ENCODE data around the gene VWC2.

The VWC2 gene

DNA sequence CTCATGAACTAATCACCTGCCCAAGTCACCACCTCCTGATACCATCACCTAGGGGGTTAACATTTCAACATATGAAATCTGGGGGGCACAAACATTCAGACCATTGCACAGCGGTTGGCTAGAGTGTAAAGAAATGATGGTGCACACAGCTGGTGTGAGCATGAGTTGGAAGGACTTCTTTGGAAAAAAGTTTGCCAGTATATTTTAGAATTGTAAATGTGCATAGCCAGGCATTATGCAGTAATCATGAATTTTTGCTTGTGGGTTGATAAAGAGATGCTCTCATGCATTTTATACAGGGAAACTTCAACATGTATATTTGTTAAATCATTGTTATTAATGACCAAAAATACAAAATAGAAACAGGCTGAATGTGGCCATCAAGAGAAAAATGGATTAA is 100.0 kb downstream of the VWC2 start:
- Histone ChIP-seq H3K27me3 (ENCODE audit: control insufficient read depth in 5 of 5, insufficient read depth in 4 of 5, low read length in 5 of 5) (no peaks in the 10 kb centered on the region), H3K9me3 (ENCODE audit: control insufficient read depth in 5 of 5, low read length in 5 of 5) (peaks cover 0 to 5% (median 0%) of the 10 kb centered on the region in 5 donors), H3K4me1 (ENCODE audit: control insufficient read depth in 5 of 5, insufficient read depth in 5 of 5, low read length in 5 of 5) (no peaks in the 10 kb centered on the region), H3K4me3 (ENCODE audit: low read depth in 1 of 5, low read length in 5 of 5) (no peak overlapping the region), H3K27ac (ENCODE audit: low read depth, low read length) (no peak overlapping the region), H3K9ac (ENCODE audit: low read length in 5 of 5) (no peak overlapping the region), H3K36me3 (ENCODE audit: control insufficient read depth in 5 of 5, insufficient read depth in 5 of 5, low read length in 5 of 5) (no peaks in the 10 kb centered on the region)

DNA sequence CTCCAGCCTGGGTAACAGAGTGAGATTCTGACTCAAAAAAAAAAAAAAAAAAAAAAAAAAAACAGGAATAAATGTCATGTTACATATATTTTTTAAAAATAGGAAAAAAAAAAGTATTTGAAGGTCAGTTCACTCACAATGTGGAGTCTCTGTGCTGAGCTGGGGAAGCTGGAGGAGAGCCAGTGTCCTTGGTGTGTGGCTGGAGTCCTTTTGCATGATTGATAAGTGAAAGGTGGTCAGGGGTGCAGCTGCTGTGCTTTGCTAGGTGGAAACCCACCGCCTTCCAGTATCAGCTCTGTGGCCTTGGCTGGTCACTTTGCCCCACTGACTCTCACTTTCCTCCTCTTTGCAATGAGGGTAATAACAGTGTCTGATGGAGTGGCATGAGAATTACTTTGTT is 101.9 kb downstream of the VWC2 start:
- Histone ChIP-seq H3K27me3 (ENCODE audit: control insufficient read depth in 5 of 5, insufficient read depth in 4 of 5, low read length in 5 of 5) (no peaks in the 10 kb centered on the region), H3K4me3 (ENCODE audit: low read depth in 1 of 5, low read length in 5 of 5) (no peak overlapping the region), H3K27ac (ENCODE audit: low read depth, low read length) (no peak overlapping the region), H3K36me3 (ENCODE audit: control insufficient read depth in 5 of 5, insufficient read depth in 5 of 5, low read length in 5 of 5) (no peaks in the 10 kb centered on the region), H3K9ac (ENCODE audit: low read length in 5 of 5) (no peak overlapping the region), H3K4me1 (ENCODE audit: control insufficient read depth in 5 of 5, insufficient read depth in 5 of 5, low read length in 5 of 5) (no peaks in the 10 kb centered on the region), H3K9me3 (ENCODE audit: control insufficient read depth in 5 of 5, low read length in 5 of 5) (peaks cover 0 to 5% (median 0%) of the 10 kb centered on the region in 5 donors)

DNA sequence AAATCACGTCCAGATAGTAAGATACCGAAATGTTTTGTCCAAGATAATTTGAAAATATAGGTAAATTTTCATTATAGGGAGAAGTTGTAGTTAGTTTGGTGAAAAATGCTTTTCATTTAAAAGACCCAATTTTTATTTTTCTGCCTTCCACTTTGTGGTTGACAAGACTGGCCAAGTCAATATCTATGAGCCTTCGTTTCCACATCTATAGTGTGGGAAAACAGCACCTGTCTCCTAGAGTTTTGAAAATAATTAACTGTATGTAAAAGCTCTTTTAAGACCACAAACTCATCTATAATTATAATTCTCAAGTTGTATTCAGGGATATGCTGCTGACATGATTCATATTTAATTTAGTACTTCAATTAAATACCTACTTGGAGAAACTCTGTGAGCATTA is 102.8 kb downstream of the VWC2 start:
- Histone ChIP-seq H3K4me3 (ENCODE audit: low read depth in 1 of 5, low read length in 5 of 5) (no peak overlapping the region), H3K27ac (ENCODE audit: low read depth, low read length) (no peak overlapping the region), H3K9ac (ENCODE audit: low read length in 5 of 5) (no peak overlapping the region), H3K4me1 (ENCODE audit: control insufficient read depth in 5 of 5, insufficient read depth in 5 of 5, low read length in 5 of 5) (no peaks in the 10 kb centered on the region), H3K9me3 (ENCODE audit: control insufficient read depth in 5 of 5, low read length in 5 of 5) (no peaks in the 10 kb centered on the region), H3K27me3 (ENCODE audit: control insufficient read depth in 5 of 5, insufficient read depth in 4 of 5, low read length in 5 of 5) (no peaks in the 10 kb centered on the region), H3K36me3 (ENCODE audit: control insufficient read depth in 5 of 5, insufficient read depth in 5 of 5, low read length in 5 of 5) (no peaks in the 10 kb centered on the region)

- Histone ChIP-seq H3K27me3 (ENCODE audit: control insufficient read depth in 5 of 5, insufficient read depth in 4 of 5, low read length in 5 of 5) (no peaks in the 10 kb centered on the region), H3K27ac (ENCODE audit: low read depth, low read length) (no peak overlapping the region), H3K36me3 (ENCODE audit: control insufficient read depth in 5 of 5, insufficient read depth in 5 of 5, low read length in 5 of 5) (no peaks in the 10 kb centered on the region)
These were observed 104.7 kb downstream of the VWC2 start for GRCh38 chr7:49878089-49878488.

GRCh38 chr7:49878627-49879026 is 105.2 kb downstream of the VWC2 start:
- Histone ChIP-seq H3K36me3 (ENCODE audit: control insufficient read depth in 5 of 5, insufficient read depth in 5 of 5, low read length in 5 of 5) (no peaks in the 10 kb centered on the region), H3K9me3 (ENCODE audit: control insufficient read depth in 5 of 5, low read length in 5 of 5) (no peaks in the 10 kb centered on the region), H3K27ac (ENCODE audit: low read depth, low read length) (no peak overlapping the region), H3K4me3 (ENCODE audit: low read depth in 1 of 5, low read length in 5 of 5) (no peak overlapping the region), H3K27me3 (ENCODE audit: control insufficient read depth in 5 of 5, insufficient read depth in 4 of 5, low read length in 5 of 5) (peaks cover 0 to under 1% (median 0%) of the 10 kb centered on the region in 5 donors), H3K4me1 (ENCODE audit: control insufficient read depth in 5 of 5, insufficient read depth in 5 of 5, low read length in 5 of 5) (no peaks in the 10 kb centered on the region), H3K9ac (ENCODE audit: low read length in 5 of 5) (no peak overlapping the region)

More at GRCh38 chr7:49878089-49878488, 104.7 kb downstream of the VWC2 start:
- Histone ChIP-seq H3K9ac (ENCODE audit: low read length in 5 of 5) (no peak overlapping the region), H3K4me1 (ENCODE audit: control insufficient read depth in 5 of 5, insufficient read depth in 5 of 5, low read length in 5 of 5) (no peaks in the 10 kb centered on the region), H3K9me3 (ENCODE audit: control insufficient read depth in 5 of 5, low read length in 5 of 5) (no peaks in the 10 kb centered on the region), H3K4me3 (ENCODE audit: low read depth in 1 of 5, low read length in 5 of 5) (no peak overlapping the region)

DNA sequence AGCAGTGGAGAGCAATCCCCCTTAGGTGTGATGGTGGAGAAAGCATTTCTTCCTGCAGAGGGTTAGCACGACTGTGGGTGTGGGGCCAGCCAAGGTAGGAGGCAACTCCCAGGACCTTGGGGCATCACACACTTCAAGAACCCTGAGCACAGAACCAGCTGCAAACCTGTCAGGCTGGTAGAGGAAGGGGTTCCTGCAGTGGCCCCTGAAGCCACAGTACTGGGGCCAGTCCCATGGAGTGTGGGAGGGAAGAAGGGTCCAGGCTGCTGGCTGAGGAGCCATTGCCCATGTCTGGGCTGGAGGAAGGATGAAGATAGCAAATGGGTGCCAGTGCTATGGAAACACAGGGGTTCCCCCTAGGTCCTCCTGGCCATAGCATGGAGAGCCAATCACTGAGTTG is 110.5 kb downstream of the VWC2 start:
- Histone ChIP-seq H3K4me1 (ENCODE audit: control insufficient read depth in 5 of 5, insufficient read depth in 5 of 5, low read length in 5 of 5) (no peaks in the 10 kb centered on the region), H3K9ac (ENCODE audit: low read length in 5 of 5) (no peak overlapping the region), H3K27ac (ENCODE audit: low read depth, low read length) (no peak overlapping the region), H3K9me3 (ENCODE audit: control insufficient read depth in 5 of 5, low read length in 5 of 5) (peaks cover 0 to 2% (median 0%) of the 10 kb centered on the region in 5 donors), H3K4me3 (ENCODE audit: low read depth in 1 of 5, low read length in 5 of 5) (no peak overlapping the region), H3K27me3 (ENCODE audit: control insufficient read depth in 5 of 5, insufficient read depth in 4 of 5, low read length in 5 of 5) (peaks cover 0 to 4% (median 0%) of the 10 kb centered on the region in 5 donors), H3K36me3 (ENCODE audit: control insufficient read depth in 5 of 5, insufficient read depth in 5 of 5, low read length in 5 of 5) (no peaks in the 10 kb centered on the region)

DNA sequence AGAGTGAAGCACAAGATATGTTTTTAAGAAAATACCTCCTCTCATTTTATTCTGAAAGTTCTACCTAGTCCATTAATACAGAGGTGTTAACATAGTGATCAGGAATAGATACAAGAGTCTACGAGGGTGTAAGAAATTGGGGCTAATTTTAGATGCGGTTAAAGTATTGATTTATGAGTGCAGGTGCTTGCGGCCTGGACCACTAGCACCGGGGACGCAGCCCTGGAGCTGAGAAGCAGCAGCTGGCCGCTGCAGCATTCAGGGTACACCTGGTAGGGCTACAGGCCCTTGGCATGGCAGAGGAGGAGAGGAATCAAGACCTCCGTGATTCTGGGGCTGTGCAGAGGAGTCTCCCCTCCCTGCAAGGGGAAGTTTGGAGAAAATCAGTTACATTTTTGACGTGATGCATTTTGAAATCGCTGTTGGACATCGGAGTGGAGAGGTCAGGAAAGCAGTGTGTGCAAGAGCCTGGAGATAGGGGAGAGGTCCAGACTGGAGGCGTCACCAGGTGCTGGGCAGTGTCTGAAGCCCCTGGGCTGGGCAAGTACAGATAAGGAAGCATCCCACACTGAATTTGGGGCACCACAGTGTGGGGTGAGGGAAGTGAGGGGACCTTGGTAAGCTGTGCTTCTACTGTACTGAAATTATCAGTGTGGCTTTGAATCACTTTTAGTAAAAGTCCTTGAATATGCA is 112.3 kb downstream of the VWC2 start:
- Histone ChIP-seq H3K27ac (ENCODE audit: low read depth, low read length) (no peak overlapping the region), H3K27me3 (ENCODE audit: control insufficient read depth in 5 of 5, insufficient read depth in 4 of 5, low read length in 5 of 5) (peaks cover 0 to 4% (median 0%) of the 10 kb centered on the region in 5 donors), H3K4me1 (ENCODE audit: control insufficient read depth in 5 of 5, insufficient read depth in 5 of 5, low read length in 5 of 5) (no peaks in the 10 kb centered on the region), H3K9ac (ENCODE audit: low read length in 5 of 5) (no peak overlapping the region), H3K4me3 (ENCODE audit: low read depth in 1 of 5, low read length in 5 of 5) (no peak overlapping the region), H3K9me3 (ENCODE audit: control insufficient read depth in 5 of 5, low read length in 5 of 5) (peaks cover 0 to 2% (median 0%) of the 10 kb centered on the region in 5 donors), H3K36me3 (ENCODE audit: control insufficient read depth in 5 of 5, insufficient read depth in 5 of 5, low read length in 5 of 5) (no peaks in the 10 kb centered on the region)

- H3K36me3 ChIP-seq (ENCODE audit: control insufficient read depth in 5 of 5, insufficient read depth in 5 of 5, low read length in 5 of 5), result no peaks in the 10 kb centered on the region
These were observed 119.0 kb downstream of the VWC2 start for GRCh38 chr7:49892481-49892880.

GRCh38 chr7:49893131-49893530 is 119.7 kb downstream of the VWC2 start:
- no peaks in the 10 kb centered on the region for H3K27me3 ChIP-seq (ENCODE audit: control insufficient read depth in 5 of 5, insufficient read depth in 4 of 5, low read length in 5 of 5)
- no peaks in the 10 kb centered on the region for H3K36me3 ChIP-seq (ENCODE audit: control insufficient read depth in 5 of 5, insufficient read depth in 5 of 5, low read length in 5 of 5)
- H3K4me1 ChIP-seq (ENCODE audit: control insufficient read depth in 5 of 5, insufficient read depth in 5 of 5, low read length in 5 of 5), result no peaks in the 10 kb centered on the region
- no peak overlapping the region for H3K4me3 ChIP-seq (ENCODE audit: low read depth in 1 of 5, low read length in 5 of 5)
- no peak overlapping the region for H3K9ac ChIP-seq (ENCODE audit: low read length in 5 of 5)
- no peak overlapping the region for H3K27ac ChIP-seq (ENCODE audit: low read depth, low read length)
- H3K9me3 ChIP-seq (ENCODE audit: control insufficient read depth in 5 of 5, low read length in 5 of 5), result no peaks in the 10 kb centered on the region

More at GRCh38 chr7:49892481-49892880, 119.0 kb downstream of the VWC2 start:
- H3K27ac ChIP-seq (ENCODE audit: low read depth, low read length), result no peak overlapping the region
- H3K4me1 ChIP-seq (ENCODE audit: control insufficient read depth in 5 of 5, insufficient read depth in 5 of 5, low read length in 5 of 5), result no peaks in the 10 kb centered on the region
- H3K27me3 ChIP-seq (ENCODE audit: control insufficient read depth in 5 of 5, insufficient read depth in 4 of 5, low read length in 5 of 5), result no peaks in the 10 kb centered on the region
- H3K4me3 ChIP-seq (ENCODE audit: low read depth in 1 of 5, low read length in 5 of 5), result no peak overlapping the region
- no peak overlapping the region for H3K9ac ChIP-seq (ENCODE audit: low read length in 5 of 5)
- H3K9me3 ChIP-seq (ENCODE audit: control insufficient read depth in 5 of 5, low read length in 5 of 5), result no peaks in the 10 kb centered on the region

GRCh38 chr7:49894543-49894942 is 121.1 kb downstream of the VWC2 start:
- H3K27me3 ChIP-seq (ENCODE audit: control insufficient read depth in 5 of 5, insufficient read depth in 4 of 5, low read length in 5 of 5), result no peaks in the 10 kb centered on the region
- no peaks in the 10 kb centered on the region for H3K9me3 ChIP-seq (ENCODE audit: control insufficient read depth in 5 of 5, low read length in 5 of 5)
- no peaks in the 10 kb centered on the region for H3K36me3 ChIP-seq (ENCODE audit: control insufficient read depth in 5 of 5, insufficient read depth in 5 of 5, low read length in 5 of 5)
- no peaks in the 10 kb centered on the region for H3K4me1 ChIP-seq (ENCODE audit: control insufficient read depth in 5 of 5, insufficient read depth in 5 of 5, low read length in 5 of 5)
- H3K4me3 ChIP-seq (ENCODE audit: low read depth in 1 of 5, low read length in 5 of 5), result no peak overlapping the region
- no peak overlapping the region for H3K9ac ChIP-seq (ENCODE audit: low read length in 5 of 5)
- H3K27ac ChIP-seq (ENCODE audit: low read depth, low read length), result no peak overlapping the region
